HG03045 (cell line): ENCODE results near the gene STOM.
A peak's percentile ranks its signal among the peaks of the same experiment; 100 is the strongest.

Source experiments
- ATAC-seq: cut with Tn5 transposase; IDR thresholded peaks from one replicate; pipeline ENCODE4 v1.9.1; 2021; ENCODE audit warnings: mild to moderate bottlenecking, moderate library complexity; ENCODE audit not compliant: unreplicated experiment

Gene STOM

DNA sequence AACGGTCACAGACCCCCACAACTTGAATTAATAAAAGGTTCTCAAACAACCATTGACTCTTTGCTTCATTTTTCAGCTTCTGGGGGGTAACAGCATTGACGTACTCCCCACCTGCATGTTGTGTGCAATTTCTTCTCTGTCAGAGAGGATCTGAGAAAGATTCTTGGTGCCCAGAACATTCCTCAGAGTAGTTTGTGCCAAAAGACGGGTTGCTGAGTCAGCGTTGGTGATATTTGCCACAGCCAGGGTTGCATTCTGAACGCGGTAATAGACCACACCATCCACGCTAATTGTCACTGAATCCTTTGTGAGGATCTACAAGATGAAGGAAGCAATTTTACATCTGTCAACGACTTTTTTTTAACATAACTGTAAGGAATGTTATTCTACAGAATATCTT lies 21.0 kb downstream of the STOM start:
- no peak for ATAC-seq

- ATAC-seq: no peak
Measured at GRCh38 chr9:121348221-121348620, 21.8 kb downstream of the STOM start.

- no peak for ATAC-seq
Measured at GRCh38 chr9:121345070-121345469, 25.0 kb downstream of the STOM start.

DNA sequence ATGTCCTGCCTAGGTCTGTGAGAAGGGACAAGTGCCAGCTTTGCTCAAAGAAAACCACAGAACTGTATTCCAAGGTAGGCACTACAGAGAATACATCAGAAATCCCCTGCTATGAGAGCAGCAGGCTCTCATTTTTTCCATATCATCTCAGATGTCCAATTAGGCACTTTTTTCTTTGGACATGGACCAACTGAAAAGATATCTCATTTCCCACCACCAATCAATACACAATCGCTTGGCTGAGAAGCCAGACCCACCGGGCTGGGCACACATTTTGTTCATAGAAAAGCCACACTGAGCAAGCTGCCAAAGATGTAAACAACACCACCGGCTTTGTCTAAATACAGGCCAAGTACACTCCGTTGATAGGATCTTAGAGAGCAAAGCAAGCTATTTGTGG lies 25.9 kb downstream of the STOM start:
- no peak for ATAC-seq

- peak; percentile 76 for ATAC-seq
Measured at GRCh38 chr9:121340676-121341392, 29.2 kb downstream of the STOM start.

DNA sequence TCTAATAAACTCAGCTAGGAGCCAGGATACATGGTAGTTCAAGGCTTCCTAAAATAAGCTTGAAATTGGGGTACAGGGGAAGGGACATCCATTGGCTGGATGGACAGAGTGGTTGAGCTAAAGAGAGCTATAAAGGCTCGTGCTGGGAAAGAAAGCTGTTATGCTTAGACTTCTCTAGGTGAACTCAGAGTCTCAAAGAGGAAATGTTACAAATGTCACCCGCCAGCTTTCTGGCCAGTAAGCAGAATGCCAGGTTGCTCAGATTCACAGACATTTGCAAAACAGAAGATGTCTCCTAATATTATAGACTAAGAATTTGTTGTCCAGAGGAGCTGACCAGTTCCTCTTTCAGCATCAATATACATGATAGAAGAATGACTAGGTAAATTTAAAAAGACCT lies 30.6 kb downstream of the STOM start:
- no peak for ATAC-seq

DNA sequence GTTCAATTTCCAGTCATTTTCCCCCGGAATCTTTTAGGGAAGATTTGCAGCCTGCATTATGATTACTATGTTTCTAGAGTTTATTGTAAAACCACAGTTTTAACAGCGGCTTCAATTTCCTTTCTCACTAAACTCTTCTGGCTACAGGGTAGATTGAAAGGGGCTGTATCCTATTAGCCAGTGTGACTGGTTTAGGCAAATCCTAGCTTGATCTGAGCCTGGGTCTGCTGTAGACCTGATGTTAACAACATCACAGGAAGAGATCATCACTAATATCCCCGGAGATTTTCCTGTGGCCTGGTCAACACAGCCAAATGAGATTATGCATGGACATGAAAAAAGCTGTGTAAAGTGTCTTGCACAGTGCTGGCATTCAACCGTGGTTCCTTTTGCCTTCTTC lies 33.4 kb downstream of the STOM start:
- ATAC-seq: no peak

GRCh38 chr9:121333950-121334773 lies 35.9 kb downstream of the STOM start:
- no peak for ATAC-seq

- no peak for ATAC-seq
Measured at GRCh38 chr9:121331992-121332685, 37.9 kb downstream of the STOM start.

DNA sequence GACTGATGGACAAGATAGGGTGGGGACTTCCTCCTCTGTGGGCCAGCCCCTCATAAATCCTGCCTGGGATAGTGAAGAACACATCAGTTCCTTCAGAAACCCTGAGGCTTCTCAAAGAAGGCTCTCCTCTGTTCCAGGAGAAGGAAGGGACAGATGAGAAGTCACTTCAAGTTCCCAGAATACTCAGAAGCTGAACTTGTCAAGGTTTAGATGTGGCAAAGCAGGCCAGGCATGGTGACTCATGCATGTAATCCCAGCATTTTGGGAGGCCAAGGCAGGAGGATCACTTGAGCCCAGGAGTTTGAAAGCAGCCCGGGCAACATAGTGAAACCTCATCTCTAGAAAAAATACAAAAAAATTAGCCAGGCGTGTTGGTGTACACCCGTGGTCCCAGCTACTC lies 38.5 kb downstream of the STOM start:
- no peak for ATAC-seq

- no peak for ATAC-seq
Measured at GRCh38 chr9:121328876-121329681, 41.0 kb downstream of the STOM start.

GRCh38 chr9:121328476-121328875 lies 41.6 kb downstream of the STOM start:
- ATAC-seq: no peak

- ATAC-seq: no peak
Measured at GRCh38 chr9:121326901-121327613, 43.0 kb downstream of the STOM start.

DNA sequence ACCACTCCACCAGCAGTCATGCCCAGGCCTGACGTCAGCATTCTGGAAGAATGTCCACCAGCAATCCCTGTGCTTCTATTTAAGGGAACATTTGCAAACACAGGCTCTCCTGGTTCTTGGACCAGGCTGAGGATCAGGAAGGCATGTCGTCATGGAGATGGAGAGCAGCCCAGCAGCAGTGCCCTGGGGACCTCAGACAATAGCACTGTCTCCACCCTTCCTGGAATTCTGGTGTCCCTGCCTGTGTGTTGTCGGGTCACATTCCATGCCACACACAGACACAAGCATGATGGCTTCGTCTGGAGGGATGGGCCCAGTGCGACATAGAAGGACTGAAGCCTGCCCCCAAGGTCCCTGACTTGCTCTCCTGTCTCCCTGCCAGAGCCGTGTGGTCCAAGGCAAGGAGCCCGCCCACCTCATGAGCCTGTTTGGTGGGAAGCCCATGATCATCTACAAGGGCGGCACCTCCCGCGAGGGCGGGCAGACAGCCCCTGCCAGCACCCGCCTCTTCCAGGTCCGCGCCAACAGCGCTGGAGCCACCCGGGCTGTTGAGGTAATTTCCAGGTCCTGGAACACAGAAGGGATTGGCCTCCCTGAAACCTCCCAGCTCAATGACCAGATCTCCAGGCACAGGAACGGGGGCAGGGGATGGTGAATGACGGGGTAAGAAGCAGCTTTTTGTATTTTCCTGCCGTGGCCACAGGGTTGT lies 43.8 kb downstream of the STOM start:
- no peak for ATAC-seq

- no peak for ATAC-seq
Measured at GRCh38 chr9:121325387-121325786, 44.7 kb downstream of the STOM start.

DNA sequence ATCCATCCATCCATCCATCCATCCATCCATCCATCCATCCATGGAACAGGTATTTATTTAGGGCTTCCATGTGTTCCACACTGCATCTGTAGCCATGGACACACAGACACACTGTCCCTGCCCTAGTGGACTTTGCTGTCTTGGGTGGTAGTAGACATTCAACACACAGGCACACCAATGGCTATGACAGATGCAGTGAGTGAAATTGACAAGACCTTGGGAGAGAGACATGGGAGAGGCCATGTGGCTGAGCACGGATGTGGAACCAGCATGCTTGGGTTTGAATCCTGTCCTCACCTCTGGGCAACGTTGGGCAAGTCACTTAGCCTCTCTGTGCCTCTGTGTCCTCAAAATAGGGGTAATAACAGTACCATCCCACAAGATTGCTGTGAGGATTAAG lies 45.3 kb downstream of the STOM start:
- ATAC-seq: no peak

DNA sequence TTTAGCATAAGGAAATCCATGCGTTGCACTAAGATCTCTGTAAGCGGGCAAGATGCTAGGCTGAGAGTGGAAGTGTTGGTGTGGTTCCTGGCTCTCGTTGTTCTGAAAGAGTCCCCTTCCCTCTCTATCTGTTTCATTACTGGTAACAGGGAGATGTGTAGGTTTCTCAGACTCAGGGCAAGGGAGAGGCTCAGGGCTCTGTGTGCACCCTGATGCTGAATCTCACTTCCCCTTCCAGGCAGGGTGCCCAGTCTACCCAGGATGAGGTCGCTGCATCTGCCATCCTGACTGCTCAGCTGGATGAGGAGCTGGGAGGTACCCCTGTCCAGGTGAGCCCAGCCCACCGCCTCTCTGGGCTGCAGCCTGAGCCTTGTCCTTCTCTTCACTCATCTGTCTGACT lies 45.7 kb downstream of the STOM start:
- ATAC-seq: no peak

DNA sequence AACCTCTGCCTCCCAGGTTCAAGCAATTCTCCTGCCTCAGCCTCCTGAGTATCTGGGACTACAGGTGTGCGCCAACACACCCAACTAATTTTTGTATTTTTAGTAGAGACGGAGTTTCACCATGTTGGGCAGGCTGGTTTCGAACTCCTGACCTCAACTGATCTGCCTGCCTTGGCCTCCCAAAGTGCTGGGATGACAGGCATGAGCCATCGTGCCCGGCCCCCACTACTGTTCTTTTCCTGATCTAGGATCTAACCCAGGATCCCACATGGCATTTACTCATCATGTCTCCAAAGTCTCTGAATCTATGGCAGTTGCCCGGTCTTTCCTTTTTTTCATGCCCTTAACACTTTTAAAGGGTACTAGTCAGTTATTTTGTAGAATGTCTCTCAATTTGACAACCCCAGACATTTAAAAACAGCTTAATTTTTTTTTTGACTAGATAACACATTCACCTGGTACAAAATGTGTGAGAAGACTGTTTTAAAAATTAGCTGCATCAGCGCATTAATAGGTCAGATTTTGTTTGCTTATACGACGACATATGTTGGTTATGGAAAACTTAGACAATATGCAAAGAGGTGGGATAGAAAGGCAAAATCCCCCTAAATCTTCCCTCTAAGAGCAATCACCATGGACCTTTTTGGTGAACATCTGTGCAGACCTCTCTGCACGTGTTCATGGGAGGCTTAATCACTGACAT lies 46.5 kb downstream of the STOM start:
- ATAC-seq: no peak
